NOMO-1 treated with dmso at 0.1 percent for 144 hours (cell line): ENCODE results near the gene TRPM6.
"Not testable (repeated sequence)": the region's sequence is repeated elsewhere in the genome, so short reads cannot be mapped to it uniquely, and the experiment has no call there.

Source experiments
- DNase-seq: peaks from one replicate; lab custom pipeline; 2025; ENCODE audit not compliant: unreplicated experiment; lab: John Stamatoyannopoulos, UW

TRPM6 gene, protein sequence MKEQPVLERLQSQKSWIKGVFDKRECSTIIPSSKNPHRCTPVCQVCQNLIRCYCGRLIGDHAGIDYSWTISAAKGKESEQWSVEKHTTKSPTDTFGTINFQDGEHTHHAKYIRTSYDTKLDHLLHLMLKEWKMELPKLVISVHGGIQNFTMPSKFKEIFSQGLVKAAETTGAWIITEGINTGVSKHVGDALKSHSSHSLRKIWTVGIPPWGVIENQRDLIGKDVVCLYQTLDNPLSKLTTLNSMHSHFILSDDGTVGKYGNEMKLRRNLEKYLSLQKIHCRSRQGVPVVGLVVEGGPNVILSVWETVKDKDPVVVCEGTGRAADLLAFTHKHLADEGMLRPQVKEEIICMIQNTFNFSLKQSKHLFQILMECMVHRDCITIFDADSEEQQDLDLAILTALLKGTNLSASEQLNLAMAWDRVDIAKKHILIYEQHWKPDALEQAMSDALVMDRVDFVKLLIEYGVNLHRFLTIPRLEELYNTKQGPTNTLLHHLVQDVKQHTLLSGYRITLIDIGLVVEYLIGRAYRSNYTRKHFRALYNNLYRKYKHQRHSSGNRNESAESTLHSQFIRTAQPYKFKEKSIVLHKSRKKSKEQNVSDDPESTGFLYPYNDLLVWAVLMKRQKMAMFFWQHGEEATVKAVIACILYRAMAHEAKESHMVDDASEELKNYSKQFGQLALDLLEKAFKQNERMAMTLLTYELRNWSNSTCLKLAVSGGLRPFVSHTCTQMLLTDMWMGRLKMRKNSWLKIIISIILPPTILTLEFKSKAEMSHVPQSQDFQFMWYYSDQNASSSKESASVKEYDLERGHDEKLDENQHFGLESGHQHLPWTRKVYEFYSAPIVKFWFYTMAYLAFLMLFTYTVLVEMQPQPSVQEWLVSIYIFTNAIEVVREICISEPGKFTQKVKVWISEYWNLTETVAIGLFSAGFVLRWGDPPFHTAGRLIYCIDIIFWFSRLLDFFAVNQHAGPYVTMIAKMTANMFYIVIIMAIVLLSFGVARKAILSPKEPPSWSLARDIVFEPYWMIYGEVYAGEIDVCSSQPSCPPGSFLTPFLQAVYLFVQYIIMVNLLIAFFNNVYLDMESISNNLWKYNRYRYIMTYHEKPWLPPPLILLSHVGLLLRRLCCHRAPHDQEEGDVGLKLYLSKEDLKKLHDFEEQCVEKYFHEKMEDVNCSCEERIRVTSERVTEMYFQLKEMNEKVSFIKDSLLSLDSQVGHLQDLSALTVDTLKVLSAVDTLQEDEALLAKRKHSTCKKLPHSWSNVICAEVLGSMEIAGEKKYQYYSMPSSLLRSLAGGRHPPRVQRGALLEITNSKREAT (N-terminal part only)

DNA sequence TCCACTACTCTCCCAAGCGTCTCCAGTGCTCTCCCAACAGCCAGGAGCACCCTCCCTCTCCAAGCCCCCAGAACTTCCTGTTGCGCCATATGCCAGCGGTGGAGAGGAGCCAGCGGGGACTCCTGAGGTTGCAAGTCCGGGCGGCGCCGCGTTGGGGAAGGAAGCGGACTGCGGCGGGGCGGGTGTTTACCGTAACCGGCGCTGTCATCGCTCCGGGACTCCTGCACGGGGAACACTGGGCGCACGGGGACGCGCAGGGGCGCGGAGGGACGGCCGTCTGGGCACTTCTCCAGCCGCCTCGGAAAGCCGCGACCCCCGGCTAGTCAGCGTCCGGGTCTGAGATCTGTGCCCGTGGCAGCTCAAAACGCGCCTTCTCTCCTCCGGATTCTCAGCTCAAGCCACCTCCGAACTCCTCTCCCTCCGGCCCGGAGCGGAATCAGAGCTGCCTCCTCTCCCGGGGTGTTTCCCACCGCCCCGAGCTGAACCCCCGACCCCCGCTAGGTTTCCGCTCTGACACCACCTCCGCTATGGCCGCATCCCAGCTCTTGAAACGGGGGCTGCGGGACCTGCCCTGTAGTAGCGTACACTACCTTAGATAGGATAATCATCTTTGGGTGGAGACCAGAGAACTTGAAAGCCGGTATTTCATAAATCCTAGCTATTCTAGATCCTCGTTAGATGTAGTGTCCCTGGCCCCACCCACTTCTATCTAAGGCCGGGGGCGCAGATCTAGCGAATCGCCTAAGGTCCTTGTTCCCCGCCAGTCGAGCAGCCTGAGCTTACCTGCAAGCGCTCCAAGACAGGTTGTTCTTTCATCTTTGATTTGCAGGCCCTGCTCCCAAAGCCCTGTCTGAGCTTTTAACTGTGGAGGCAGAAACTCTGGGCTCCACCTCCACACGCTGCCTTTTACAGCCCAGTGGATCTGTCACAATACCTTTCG lies at the start of gene TRPM6:
TRPM6 (minus strand) TSS at position 881 of the 940 bp plus-strand sequence; CDS start at position 816, 65 bp downstream.
- no peak for DNase-seq

GRCh38 chr9:74935008-74935407 lies 47.3 kb upstream of the TRPM6 start:
- no peak for DNase-seq

GRCh38 chr9:74921737-74922136 lies 34.0 kb upstream of the TRPM6 start:
- DNase-seq: no peak

DNA sequence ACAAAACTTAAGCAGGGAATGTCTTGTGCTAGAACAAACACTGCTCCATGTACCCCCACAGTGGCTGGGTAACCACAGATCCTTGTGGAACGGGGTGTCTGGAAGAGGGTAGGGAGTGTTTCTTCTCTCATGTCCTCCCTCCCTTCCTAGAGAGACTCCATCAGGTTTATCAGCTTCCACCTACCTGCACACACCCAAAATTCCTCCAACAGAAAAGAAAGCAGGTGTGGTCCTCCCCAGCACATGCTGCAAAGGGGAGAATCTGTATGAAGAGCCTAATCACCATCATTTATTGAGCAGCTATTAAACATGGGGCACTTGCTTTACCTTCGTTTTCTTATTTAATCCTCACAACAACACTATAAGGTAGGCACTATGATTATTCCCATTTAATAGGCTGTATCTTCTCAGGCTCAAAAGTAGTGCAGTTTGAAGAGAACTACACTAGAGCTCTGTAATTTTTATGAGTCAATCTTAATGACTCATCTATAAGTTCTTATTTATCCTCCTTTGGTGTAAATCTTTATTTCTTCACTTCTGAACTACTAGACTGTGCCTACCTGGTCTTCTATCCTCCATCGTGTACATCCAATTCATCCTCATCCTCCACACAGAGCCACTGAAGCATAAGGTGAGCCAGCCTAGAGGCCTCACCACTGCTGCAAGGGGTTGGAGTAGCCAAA lies 33.4 kb upstream of the TRPM6 start:
- DNase-seq: no peak

- no peak for DNase-seq
These were observed 22.3 kb upstream of the TRPM6 start for GRCh38 chr9:74910036-74910435.

DNA sequence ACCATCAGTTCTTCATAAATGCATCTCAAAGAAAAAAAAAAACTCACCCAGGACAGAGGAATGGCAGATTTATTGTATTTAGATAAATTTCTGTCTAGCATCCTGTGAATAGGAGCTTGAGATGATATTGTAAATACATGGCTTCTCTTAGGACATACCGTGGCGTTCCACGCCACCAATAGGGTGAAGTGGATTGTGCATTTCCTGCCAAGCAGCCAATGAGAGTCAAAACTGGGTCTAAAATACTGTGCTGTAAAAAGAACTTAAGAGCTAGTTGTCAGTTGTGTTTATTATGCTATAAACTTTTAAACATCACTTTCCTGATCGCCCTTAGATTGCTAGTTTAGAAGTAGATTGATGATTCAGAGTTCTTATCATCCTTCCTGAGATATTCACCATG lies 20.9 kb upstream of the TRPM6 start:
- no peak for DNase-seq

- no peak for DNase-seq
These were observed 19.4 kb upstream of the TRPM6 start for GRCh38 chr9:74907085-74907484.

DNA sequence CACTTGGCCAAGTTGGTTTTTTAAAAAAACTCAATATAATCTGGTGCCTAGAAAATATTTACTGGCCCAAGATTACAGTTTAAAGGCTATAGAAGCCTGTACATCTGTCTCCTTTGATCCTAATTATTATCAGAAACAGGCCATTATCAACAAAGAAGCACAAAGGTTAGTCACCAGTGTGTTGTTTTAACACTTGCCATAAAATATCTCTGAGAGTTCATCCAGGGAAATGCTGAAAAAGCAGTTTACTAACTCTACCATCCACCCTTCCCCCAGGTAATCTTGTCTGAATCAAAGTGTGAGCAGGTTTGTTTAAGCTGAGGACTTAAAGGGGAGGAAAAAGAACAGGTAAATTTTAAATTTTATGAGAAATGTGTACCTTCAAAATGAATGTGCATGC lies 13.3 kb upstream of the TRPM6 start:
- no peak for DNase-seq

- DNase-seq: not testable (repeated sequence)
These were observed 728 bp upstream of the TRPM6 start for GRCh38 chr9:74888449-74888848.

GRCh38 chr9:74887981-74888370 lies 255 bp upstream of the TRPM6 start:
- DNase-seq: no peak

DNA sequence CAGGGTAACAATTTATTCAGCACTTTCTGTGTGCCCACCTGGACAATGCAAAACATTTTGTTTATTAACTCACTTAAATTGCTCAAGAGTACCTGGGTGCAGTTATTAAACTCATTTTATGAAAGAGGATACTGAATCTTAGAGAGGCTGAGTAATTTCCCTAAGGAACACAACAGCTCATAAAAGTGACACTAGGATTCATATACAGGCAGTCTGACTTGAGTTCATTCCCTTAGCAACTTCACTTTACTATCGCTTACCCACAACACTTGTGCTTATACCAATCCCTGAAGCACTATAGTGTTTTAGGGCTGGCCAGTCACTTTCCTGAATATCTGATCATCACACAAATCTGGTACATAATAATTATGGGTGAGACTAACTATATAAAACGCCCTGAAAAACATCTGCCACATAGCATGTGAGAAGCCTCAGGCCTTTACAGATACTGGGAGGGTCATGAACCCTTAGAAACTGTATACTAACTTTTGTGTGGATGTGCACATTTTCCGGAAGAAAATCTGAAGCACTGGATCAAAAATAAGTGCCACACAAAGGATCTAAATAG lies 11.3 kb downstream of the TRPM6 start:
- no peak for DNase-seq

- no peak for DNase-seq
These were observed 12.1 kb downstream of the TRPM6 start for GRCh38 chr9:74875656-74876055.

- DNase-seq: no peak
These were observed 13.5 kb downstream of the TRPM6 start for GRCh38 chr9:74874220-74874619.

DNA sequence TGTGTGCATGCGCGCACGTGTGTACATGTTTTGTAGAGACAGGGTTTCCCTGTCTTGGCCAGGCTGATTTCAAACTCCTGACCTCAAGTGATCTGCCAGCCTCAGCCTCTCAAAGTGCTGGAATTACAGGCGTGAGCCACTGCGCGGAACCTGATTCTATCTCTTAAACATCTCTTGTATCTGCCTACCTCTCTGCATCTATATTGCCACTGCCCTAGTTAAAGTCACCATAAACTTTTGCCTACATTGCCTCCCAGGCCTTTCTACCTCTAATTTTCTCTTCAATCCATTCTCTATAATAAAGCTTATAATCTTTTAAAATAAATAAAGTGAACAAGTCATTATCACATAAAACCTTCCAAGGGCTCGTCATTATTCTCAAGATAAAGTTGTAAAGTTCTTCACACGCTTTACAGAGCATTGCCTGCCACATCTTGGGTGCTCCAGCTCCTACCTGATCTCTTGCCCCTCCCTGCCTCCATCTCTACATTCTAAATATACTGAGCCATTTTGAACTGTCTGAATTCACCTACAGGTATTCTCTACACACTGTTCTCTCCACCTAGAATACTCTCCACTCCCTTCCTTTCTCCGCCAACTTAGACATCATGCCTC lies 15.0 kb downstream of the TRPM6 start:
- DNase-seq: no peak

GRCh38 chr9:74867483-74867882 lies 20.2 kb downstream of the TRPM6 start:
- DNase-seq: no peak

- DNase-seq: peak; percentile 32
These were observed 22.5 kb downstream of the TRPM6 start for GRCh38 chr9:74865177-74865576.

DNA sequence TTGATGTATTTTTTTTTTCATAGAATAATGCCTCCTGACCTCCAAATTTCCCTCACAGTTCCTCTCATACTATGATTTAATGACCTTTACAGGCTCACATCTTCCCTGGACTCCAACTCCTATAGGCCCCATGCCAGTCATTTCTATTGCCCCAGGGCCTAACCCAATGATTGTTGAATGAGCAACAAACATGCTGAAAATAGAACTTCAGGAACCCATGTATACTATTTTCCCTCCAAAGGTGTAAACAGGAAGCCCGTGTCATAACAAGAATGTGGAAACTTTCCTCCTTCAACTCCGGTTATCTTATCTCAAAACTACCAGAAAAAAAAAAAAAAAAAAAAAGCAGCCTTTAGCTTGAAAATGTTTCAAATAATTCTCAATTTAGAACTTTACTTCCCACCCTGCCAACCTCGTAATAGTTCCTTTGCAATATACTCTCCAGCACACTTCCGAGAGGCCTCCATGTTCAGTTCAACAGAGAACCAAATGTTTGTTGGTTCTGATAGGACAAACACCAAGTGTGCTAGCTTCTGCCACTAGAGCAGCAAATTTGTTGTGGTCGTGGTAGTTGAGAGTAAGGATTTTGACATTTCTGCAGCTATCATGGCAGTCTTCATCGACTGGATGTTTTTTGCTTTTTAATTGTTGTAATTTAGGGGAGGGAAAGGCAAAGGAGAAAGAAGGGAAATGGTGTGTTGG lies 25.8 kb downstream of the TRPM6 start:
- DNase-seq: no peak

DNA sequence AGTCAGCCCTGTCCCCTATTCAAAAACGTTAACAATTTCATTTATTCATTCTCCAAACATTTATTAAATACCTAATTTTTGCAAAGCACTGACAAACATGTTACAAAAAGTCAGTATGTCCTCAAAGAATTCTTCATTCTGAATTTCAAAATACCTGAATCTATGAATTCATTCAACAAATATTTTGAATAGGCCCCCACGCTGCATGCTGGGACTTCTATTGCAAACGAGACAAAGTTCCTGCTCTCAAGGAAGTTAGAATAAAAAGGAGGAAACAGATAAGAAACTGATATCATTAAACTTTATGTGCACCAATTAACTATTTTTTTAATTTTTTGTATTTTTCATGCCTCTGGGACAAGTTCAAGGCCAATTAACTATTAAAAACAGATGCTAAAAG lies 26.6 kb downstream of the TRPM6 start:
- DNase-seq: no peak
